Activated CD8-positive, alpha-beta T cell treated with anti-CD3 and anti-CD28 coated beads for 36 hours (primary cell): ENCODE measurements around the gene S1PR4. TPM values are rescaled to one million over a fixed set of nuclear protein-coding genes. Genes with fewer than 3 reads are reported as not detected.

Experiments used
- ATAC-seq: fragments of 200-7000 bp; cut with Tn5 transposase; one replicate; pipeline ENCODE4 v1.10.0; 2021; ENCODE audit warnings: mild to moderate bottlenecking, moderate library complexity
- CTCF ChIA-PET: fragments of 350-600 bp; sonication (Branson Sonifier 250); formaldehyde crosslinking; loops from one replicate; lab custom pipeline; 2021; ENCODE audit warnings: antibody characterized with exemption; lab: Charles Lee
- POLR2A ChIA-PET: fragments of 350-600 bp; sonication (Branson Sonifier 250); formaldehyde crosslinking; loops from one replicate; lab custom pipeline; 2021; ENCODE audit warnings: antibody characterized with exemption; lab: Charles Lee
- DNase-seq: peaks from one replicate; pipeline ENCODE4 v3.0.0-alpha.2; 2020
- H3K27ac Mint-ChIP-seq: one replicate; pipeline ENCODE4 v1.8.0; 2021; ENCODE audit warnings: mild to moderate bottlenecking, mixed read lengths
- H3K27me3 Mint-ChIP-seq: one replicate; pipeline ENCODE4 v1.8.0; 2021; ENCODE audit warnings: mixed read lengths
- H3K36me3 Mint-ChIP-seq: one replicate; pipeline ENCODE4 v1.8.0; 2021; ENCODE audit warnings: low read depth, mixed read lengths
- H3K4me1 Mint-ChIP-seq: one replicate; pipeline ENCODE4 v1.8.0; 2021; ENCODE audit warnings: low read depth, mixed read lengths
- H3K4me3 Mint-ChIP-seq: one replicate; pipeline ENCODE4 v1.8.0; 2021; ENCODE audit warnings: mild to moderate bottlenecking, moderate library complexity, mixed read lengths
- H3K9me3 Mint-ChIP-seq: one replicate; pipeline ENCODE4 v1.8.0; 2021; ENCODE audit warnings: mixed read lengths
- CTCF ChIP-seq: fragments of 200-600 bp; IDR thresholded peaks from one replicate; pipeline ENCODE4 v1.8.0; 2022; ENCODE audit warnings: antibody characterized with exemption, mild to moderate bottlenecking
- intact Hi-C: fragments of 100-400 bp; cut with micrococcal nuclease; formaldehyde crosslinking; loops from one replicate; pipeline ENCODE4 v1.10.0; 2022
- total RNA-seq, 2 experiments: library from RNA; stranded (reverse); gene quantifications; one replicate each; pipeline ENCODE4 v1.2.3, GENCODE V29; 2021

The S1PR4 gene
- total RNA-seq, 2 experiments from 2014 or later, result 48.5 to 51.9 TPM

GRCh38 chr19:3161453-3161852 is 17.1 kb upstream of the S1PR4 start:
- peaks cover 12% of the 10 kb centered on the region for H3K9me3 Mint-ChIP-seq
- H3K27ac Mint-ChIP-seq, result no peak overlapping the region
- intact Hi-C loops, result loop anchor here (5.0 kb wide), 1 partner anchor 34 kb away; no protein-coding TSS in a partner anchor
- TF ChIP-seq CTCF, result no peak
- peaks cover 31% of the 10 kb centered on the region for H3K36me3 Mint-ChIP-seq
- CTCF ChIA-PET, result interaction anchor here (0.9 to 10.5 kb wide), 12 partner anchors 14 to 211 kb away, joined by 3 to 137 read pairs (median 4); no protein-coding TSS in a partner anchor
- H3K4me3 Mint-ChIP-seq, result no peak overlapping the region
- no peaks in the 10 kb centered on the region for H3K27me3 Mint-ChIP-seq
- no peak for ATAC-seq
- POLR2A ChIA-PET, result interaction anchor here (0.5 kb wide), 1 partner anchor 126 kb away, joined by 4 read pairs; no protein-coding TSS in a partner anchor
- no peak for DNase-seq
- H3K4me1 Mint-ChIP-seq, result peaks cover 18% of the 10 kb centered on the region

DNA sequence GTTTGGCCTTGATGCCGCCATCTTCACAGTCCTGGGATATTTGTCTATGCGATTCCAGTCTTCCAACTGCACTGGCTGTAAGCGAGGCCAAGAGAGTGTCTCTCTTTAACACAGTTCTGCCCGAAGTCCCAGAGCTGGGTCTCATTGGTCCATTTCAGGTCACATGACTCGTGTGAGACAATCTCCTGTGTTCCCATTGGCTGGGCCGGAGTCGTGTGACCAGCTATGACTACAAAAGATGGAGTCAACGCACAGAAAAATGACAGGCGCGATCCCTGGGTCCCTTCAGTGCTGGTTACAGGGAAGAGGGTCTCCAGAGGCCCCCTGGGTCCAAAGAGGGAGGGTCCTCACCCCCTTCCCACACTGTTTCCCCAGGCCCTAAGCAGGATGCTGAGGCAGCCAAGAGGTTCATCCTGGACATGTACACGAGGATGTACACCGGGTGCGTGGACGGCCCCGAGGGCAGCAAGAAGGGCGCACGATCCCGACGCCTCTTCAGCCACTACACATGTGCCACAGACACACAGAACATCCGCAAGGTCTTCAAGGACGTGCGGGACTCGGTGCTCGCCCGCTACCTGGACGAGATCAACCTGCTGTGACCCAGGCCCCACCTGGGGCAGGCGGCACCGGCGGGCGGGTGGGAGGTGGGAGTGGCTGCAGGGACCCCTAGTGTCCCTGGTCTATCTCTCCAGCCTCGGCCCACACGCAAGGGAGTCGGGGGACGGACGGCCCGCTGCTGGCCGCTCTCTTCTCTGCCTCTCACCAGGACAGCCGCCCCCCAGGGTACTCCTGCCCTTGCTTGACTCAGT is 15.9 kb upstream of the S1PR4 start:
- ChIA-PET CTCF (interaction anchor here (0.7 to 10.5 kb wide), 21 partner anchors 9 to 212 kb away, joined by 3 to 137 read pairs (median 4); no protein-coding TSS in a partner anchor), POLR2A (interaction anchor here (1.0 to 1.6 kb wide), 2 partner anchors 28 to 30 kb away, joined by 3 to 4 read pairs; partner anchors contain the start of gene GNA15)
- peaks cover 26% of the 10 kb centered on the region for H3K36me3 Mint-ChIP-seq
- peak; percentile 29 for ATAC-seq
- no peaks in the 10 kb centered on the region for H3K27me3 Mint-ChIP-seq
- no peak overlapping the region for H3K27ac Mint-ChIP-seq
- H3K4me1 Mint-ChIP-seq, result peaks cover 18% of the 10 kb centered on the region
- H3K4me3 Mint-ChIP-seq, result no peak overlapping the region
- peak; percentile 72 for DNase-seq
- peaks cover 12% of the 10 kb centered on the region for H3K9me3 Mint-ChIP-seq
- no peak for TF ChIP-seq CTCF
- intact Hi-C loops, result loop anchor here (5.0 kb wide), 1 partner anchor 35 kb away; no protein-coding TSS in a partner anchor

- Mint-ChIP-seq H3K9me3 (peaks cover 12% of the 10 kb centered on the region), H3K4me1 (peaks cover 18% of the 10 kb centered on the region), H3K27me3 (no peaks in the 10 kb centered on the region), H3K4me3 (no peak overlapping the region), H3K27ac (no peak overlapping the region), H3K36me3 (peaks cover 23% of the 10 kb centered on the region)
- peak; percentile 74 for DNase-seq
- intact Hi-C loops, result loop anchor here (5.0 kb wide), 1 partner anchor 36 kb away; no protein-coding TSS in a partner anchor
- CTCF ChIA-PET, result interaction anchor here (0.6 to 10.5 kb wide), 20 partner anchors 8 to 205 kb away, joined by 3 to 137 read pairs (median 4); partner anchors contain the start of gene TLE5
- peak; percentile 88 for ATAC-seq
- peak; percentile 97 for TF ChIP-seq CTCF
- POLR2A ChIA-PET, result interaction anchor here (1.0 to 1.6 kb wide), 2 partner anchors 28 to 31 kb away, joined by 3 to 4 read pairs; partner anchors contain the start of gene GNA15
These were observed 15.2 kb upstream of the S1PR4 start for GRCh38 chr19:3163230-3163886.

DNA sequence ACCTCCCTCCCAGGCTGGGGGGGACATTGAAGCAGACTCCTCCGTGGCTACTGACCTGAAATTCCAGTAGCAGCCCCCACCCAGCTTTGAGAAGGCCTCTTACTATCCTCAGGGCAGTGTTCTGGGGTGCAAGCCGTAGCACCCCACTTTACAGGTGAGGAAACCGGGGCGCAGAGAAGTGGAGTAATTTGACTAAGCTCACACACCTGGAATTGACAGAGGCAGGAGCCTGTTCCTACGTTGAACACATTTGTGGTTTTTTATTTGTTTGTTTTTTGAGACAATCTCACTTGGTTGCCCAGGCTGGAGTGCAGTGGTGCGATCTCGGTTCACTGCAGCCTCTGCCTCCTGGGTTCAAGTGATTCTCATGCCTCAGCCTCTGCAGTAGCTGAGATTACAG is 14.6 kb upstream of the S1PR4 start:
- ATAC-seq (no peak), DNase-seq (no peak)
- intact Hi-C loops, result loop anchor here (5.0 kb wide), 1 partner anchor 37 kb away; no protein-coding TSS in a partner anchor
- POLR2A ChIA-PET, result interaction anchor here (1.0 to 1.6 kb wide), 2 partner anchors 29 to 31 kb away, joined by 3 to 4 read pairs; partner anchors contain the start of gene GNA15
- Mint-ChIP-seq H3K4me1 (peaks cover 18% of the 10 kb centered on the region), H3K9me3 (peaks cover 12% of the 10 kb centered on the region), H3K4me3 (no peak overlapping the region), H3K27ac (no peak overlapping the region), H3K27me3 (no peaks in the 10 kb centered on the region), H3K36me3 (peaks cover 23% of the 10 kb centered on the region)
- CTCF ChIA-PET, result interaction anchor here (0.6 to 10.5 kb wide), 20 partner anchors 8 to 206 kb away, joined by 3 to 137 read pairs (median 4); partner anchors contain the start of gene TLE5
- TF ChIP-seq CTCF, result no peak
